Endodermal cell (in vitro differentiated cells): ENCODE data around the gene PITHD1. TPM values are rescaled to one million over a fixed set of nuclear protein-coding genes. Genes with fewer than 3 reads are reported as not detected.
A peak's percentile ranks its signal among the peaks of the same experiment; 100 is the strongest.
"Not testable (repeated sequence)": the region's sequence is repeated elsewhere in the genome, so short reads cannot be mapped to it uniquely, and the experiment has no call there.

Experiments used
- DNase-seq: peaks from one replicate; pipeline ENCODE4 v3.0.0-alpha.2; 2017
- H3K27ac ChIP-seq: 2 replicates; pipeline ENCODE4 v1.5.1; 2013; ENCODE audit warnings: mild to moderate bottlenecking, low read depth, low read length, moderate library complexity
- H3K27me3 ChIP-seq: 2 replicates; pipeline ENCODE4 v1.6.1; 2013; ENCODE audit warnings: mild to moderate bottlenecking, low read length, moderate library complexity; ENCODE audit not compliant: insufficient read depth, control insufficient read depth, poor library complexity, severe bottlenecking
- H3K36me3 ChIP-seq: 2 replicates; pipeline ENCODE4 v1.7.0; 2013; ENCODE audit warnings: mild to moderate bottlenecking, low read length, moderate library complexity; ENCODE audit not compliant: control insufficient read depth, insufficient read depth
- H3K4me1 ChIP-seq: one replicate; pipeline ENCODE4 v1.7.0; 2013; ENCODE audit warnings: low read length; ENCODE audit not compliant: control insufficient read depth, insufficient read depth
- H3K4me3 ChIP-seq: 2 replicates; pipeline ENCODE4 v1.5.1; 2013; ENCODE audit warnings: mild to moderate bottlenecking, low read length, moderate library complexity
- H3K9ac ChIP-seq: 2 replicates; pipeline ENCODE4 v1.6.1; 2013; ENCODE audit warnings: mild to moderate bottlenecking, low read length, moderate library complexity; ENCODE audit not compliant: poor library complexity, severe bottlenecking; ENCODE audit errors: extremely low read depth
- H3K9me3 ChIP-seq: 2 replicates; pipeline ENCODE4 v1.6.1; 2013; ENCODE audit warnings: mild to moderate bottlenecking, low read length, moderate library complexity; ENCODE audit not compliant: control insufficient read depth
- H3K27ac Mint-ChIP-seq: 2 replicates; pipeline ENCODE4 v1.8.0; 2020; ENCODE audit warnings: mixed read lengths
- H3K27me3 Mint-ChIP-seq: 2 replicates; pipeline ENCODE4 v1.8.0; 2021; ENCODE audit warnings: mild to moderate bottlenecking, mixed read lengths; ENCODE audit not compliant: insufficient read depth
- H3K36me3 Mint-ChIP-seq: 2 replicates; pipeline ENCODE4 v1.8.0; 2020; ENCODE audit warnings: low read depth, mixed read lengths
- H3K4me1 Mint-ChIP-seq: 2 replicates; pipeline ENCODE4 v1.8.0; 2020; ENCODE audit warnings: mixed read lengths
- H3K4me3 Mint-ChIP-seq: 2 replicates; pipeline ENCODE4 v1.8.0; 2020; ENCODE audit warnings: mild to moderate bottlenecking, moderate library complexity, mixed read lengths
- H3K9me3 Mint-ChIP-seq: 2 replicates; pipeline ENCODE4 v1.8.0; 2020; ENCODE audit warnings: mild to moderate bottlenecking, mixed read lengths
- CTCF ChIP-seq: fragments of 200-600 bp; sonication (generic); conservative IDR thresholded peaks from 2 replicates; pipeline ENCODE4 v1.5.0; 2021; ENCODE audit warnings: antibody characterized with exemption, mild to moderate bottlenecking
- WGBS, 2 experiments: methylation state at CpG; one replicate each; pipeline versions ENCODE4 v1.1.5 to v1.1.7; 2013; ENCODE audit warnings: missing lambda C conversion rate in 2 of 2, mixed read lengths in 1 of 2; ENCODE audit not compliant: insufficient coverage in 1 of 2, insufficient read length in 1 of 2; 5-methylcytosine and 5-hydroxymethylcytosine counted together
- total RNA-seq, 2 donors: library from RNA; stranded (reverse); fragmentation: NEBNext Ultra II Directional in 1 of 2; extraction: Animal tissue kit (Norgen Biotek cat#: 25700) in 1 of 2; gene quantifications; 2 replicates in 1 of 2; 3 replicates in 1 of 2; pipeline ENCODE4 v1.2.1, GENCODE V29; 2021

The PITHD1 gene
- total RNA-seq, 2 donors from 2014 or later = 62.5 to 71.3 TPM

GRCh38 chr1:23800400-23801337 is 22.5 kb downstream of the PITHD1 start, which contains the start of gene GALE:
TSS of gene GALE (minus strand) at chr1:23800754. CDS start at chr1:23799007, 1,747 bp downstream.
- Histone ChIP-seq H3K36me3 (peaks cover 18% of the 10 kb centered on the region), H3K9me3 (no peaks in the 10 kb centered on the region), H3K4me3 (peak within 1 kb of the TSS; percentile 81), H3K27me3 (no peaks in the 10 kb centered on the region), H3K27ac (peak within 1 kb of the TSS; percentile 19), H3K4me1 (peaks cover 7% of the 10 kb centered on the region), H3K9ac (peak within 1 kb of the TSS; percentile 43)
- peaks cover 33% of the 10 kb centered on the region for H3K36me3 Mint-ChIP-seq
- DNase-seq = peak; percentile 93
- TF ChIP-seq CTCF = no peak
- peaks cover 3% of the 10 kb centered on the region for H3K27me3 Mint-ChIP-seq
- peak within 1 kb of the TSS; percentile 83 for H3K4me3 Mint-ChIP-seq
- H3K27ac Mint-ChIP-seq = peak within 1 kb of the TSS; percentile 98
- WGBS, 2 experiments = 1% methylated on average over 23 to 82 of the region's 82 CpGs
- H3K9me3 Mint-ChIP-seq = no peaks in the 10 kb centered on the region
- H3K4me1 Mint-ChIP-seq = peaks cover 10% of the 10 kb centered on the region

GRCh38 chr1:23801338-23801748 is 23.1 kb downstream of the PITHD1 start:
- Histone ChIP-seq H3K9ac (peak overlapping the region; percentile 43), H3K4me1 (peaks cover 7% of the 10 kb centered on the region), H3K27me3 (no peaks in the 10 kb centered on the region), H3K27ac (no peak overlapping the region), H3K4me3 (peak overlapping the region; percentile 81), H3K36me3 (peaks cover 18% of the 10 kb centered on the region), H3K9me3 (no peaks in the 10 kb centered on the region)
- peak overlapping the region; percentile 61 for H3K27ac Mint-ChIP-seq
- H3K36me3 Mint-ChIP-seq = peaks cover 35% of the 10 kb centered on the region
- peaks cover 10% of the 10 kb centered on the region for H3K4me1 Mint-ChIP-seq
- H3K4me3 Mint-ChIP-seq = peak overlapping the region; percentile 83
- no peak for DNase-seq
- H3K27me3 Mint-ChIP-seq = peaks cover 3% of the 10 kb centered on the region
- H3K9me3 Mint-ChIP-seq = no peaks in the 10 kb centered on the region
- WGBS, 2 experiments = 34 to 39% methylated on average over 16 to 19 of the region's 19 CpGs
- TF ChIP-seq CTCF = no peak

GRCh38 chr1:23801876-23802275 is 23.7 kb downstream of the PITHD1 start:
- no peak overlapping the region for H3K9ac ChIP-seq
- Mint-ChIP-seq H3K27ac (no peak overlapping the region), H3K4me1 (peaks cover 10% of the 10 kb centered on the region)

DNA sequence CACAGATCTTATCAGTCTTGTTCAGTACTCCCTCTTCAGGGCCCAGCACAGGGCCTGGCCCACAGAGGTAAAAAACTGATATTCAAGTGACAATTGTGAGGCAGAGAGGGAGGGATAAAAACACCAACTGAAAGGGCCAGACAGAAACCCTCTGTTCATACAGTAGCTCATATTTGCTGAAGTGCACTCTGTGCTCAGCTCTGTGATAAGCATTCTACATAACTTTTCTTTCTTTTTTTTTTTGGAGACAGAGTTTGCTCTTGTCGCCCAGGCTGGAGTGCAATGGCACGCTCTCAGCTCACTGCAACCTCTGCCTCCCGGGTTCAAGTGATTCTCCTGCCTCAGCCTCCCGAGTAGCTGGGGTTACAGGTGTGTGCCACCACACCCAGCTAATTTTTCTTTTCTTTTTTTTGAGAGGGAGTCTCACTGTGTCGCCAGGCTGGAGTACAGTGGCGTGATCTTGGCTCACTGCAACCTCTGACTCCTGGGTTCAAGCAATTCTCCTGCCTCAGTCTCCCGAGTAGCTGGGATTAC is 24.7 kb downstream of the PITHD1 start:
- DNase-seq, H3K27ac Mint-ChIP-seq, H3K4me1 ChIP-seq, H3K27ac ChIP-seq, H3K27me3 ChIP-seq, H3K9ac ChIP-seq, H3K9me3 ChIP-seq, H3K4me3 Mint-ChIP-seq, H3K4me3 ChIP-seq, H3K9me3 Mint-ChIP-seq, H3K27me3 Mint-ChIP-seq: not testable (repeated sequence)
- 79 to 91% methylated on average over 4 to 7 of the region's 7 CpGs for WGBS, 2 experiments
- H3K4me1 Mint-ChIP-seq = peaks cover 10% of the 10 kb centered on the region
- peaks cover 14% of the 10 kb centered on the region for H3K36me3 ChIP-seq
- peaks cover 29% of the 10 kb centered on the region for H3K36me3 Mint-ChIP-seq

More at GRCh38 chr1:23801876-23802275, 23.7 kb downstream of the PITHD1 start:
- Histone ChIP-seq H3K36me3 (peaks cover 18% of the 10 kb centered on the region), H3K27ac (no peak overlapping the region), H3K4me3 (no peak overlapping the region), H3K9me3 (no peaks in the 10 kb centered on the region), H3K4me1 (peaks cover 7% of the 10 kb centered on the region), H3K27me3 (no peaks in the 10 kb centered on the region)
- Mint-ChIP-seq H3K36me3 (peaks cover 36% of the 10 kb centered on the region), H3K4me3 (peak overlapping the region; percentile 83), H3K27me3 (peaks cover 3% of the 10 kb centered on the region), H3K9me3 (no peaks in the 10 kb centered on the region)
- no peak for TF ChIP-seq CTCF
- no peak for DNase-seq
- WGBS, 2 experiments = 78% methylated on average over 10 of the region's 10 CpGs
